ENCODE results near the gene SOD3. TPM values are rescaled to one million over a fixed set of nuclear protein-coding genes. Genes with fewer than 3 reads are reported as not detected.

Gene SOD3
- total RNA-seq, 2 donors from 2014 or later: not detected

DNA sequence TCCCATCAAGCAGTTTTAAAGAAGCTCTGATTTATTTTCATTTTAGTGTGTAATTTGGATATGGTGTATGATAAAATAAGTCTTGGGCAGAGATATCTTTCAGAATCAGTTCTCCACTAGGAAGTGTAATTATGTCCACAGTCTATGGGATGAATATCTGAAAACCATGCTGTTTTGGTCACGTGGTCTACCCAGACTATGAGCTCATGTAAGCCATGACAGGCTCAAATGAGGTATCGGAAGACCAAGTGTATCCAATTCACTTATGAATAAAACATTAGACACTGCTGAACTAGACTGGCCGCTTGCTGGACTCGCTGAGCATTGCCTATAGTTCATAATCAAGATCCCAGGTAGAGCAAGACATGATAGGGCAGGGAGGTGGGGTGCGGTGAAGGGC is 50.5 kb downstream of the SOD3 start:
- no peaks in the 10 kb centered on the region for H3K9me3 Mint-ChIP-seq
- DNase-seq (ENCODE audit: low spot score in 2 of 2) (no peak), ATAC-seq (no peak)
- H3K36me3 Mint-ChIP-seq: no peaks in the 10 kb centered on the region
- H3K27ac Mint-ChIP-seq: no peak overlapping the region

- Mint-ChIP-seq H3K36me3 (no peaks in the 10 kb centered on the region), H3K27ac (no peak overlapping the region), H3K9me3 (no peaks in the 10 kb centered on the region)
- DNase-seq (ENCODE audit: low spot score in 2 of 2) (no peak), ATAC-seq (no peak)
These were observed 51.3 kb downstream of the SOD3 start for GRCh38 chr4:24846716-24847115.

DNA sequence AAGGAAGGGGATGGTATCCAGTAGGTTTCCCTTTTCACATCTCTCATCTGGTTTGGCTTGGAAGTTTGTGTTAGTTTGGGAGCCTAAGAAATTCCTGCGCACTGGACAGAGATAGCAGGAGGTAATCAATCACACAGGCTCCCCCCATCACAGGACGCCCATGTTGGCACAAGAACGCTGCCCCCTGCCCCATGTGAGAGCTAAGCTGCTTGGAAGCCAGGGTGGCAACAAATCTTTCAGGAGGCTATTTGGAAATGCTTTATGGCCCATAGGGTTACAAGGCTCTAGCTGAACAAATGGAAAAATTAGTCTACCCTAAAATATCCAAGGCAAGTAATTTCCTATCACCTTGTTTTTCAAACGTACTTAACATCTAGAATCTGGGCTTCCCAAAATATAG is 54.0 kb downstream of the SOD3 start:
- no peaks in the 10 kb centered on the region for H3K36me3 Mint-ChIP-seq
- ATAC-seq (no peak), DNase-seq (ENCODE audit: low spot score in 2 of 2) (no peak)
- H3K9me3 Mint-ChIP-seq: no peaks in the 10 kb centered on the region
- H3K27ac Mint-ChIP-seq: no peak overlapping the region

DNA sequence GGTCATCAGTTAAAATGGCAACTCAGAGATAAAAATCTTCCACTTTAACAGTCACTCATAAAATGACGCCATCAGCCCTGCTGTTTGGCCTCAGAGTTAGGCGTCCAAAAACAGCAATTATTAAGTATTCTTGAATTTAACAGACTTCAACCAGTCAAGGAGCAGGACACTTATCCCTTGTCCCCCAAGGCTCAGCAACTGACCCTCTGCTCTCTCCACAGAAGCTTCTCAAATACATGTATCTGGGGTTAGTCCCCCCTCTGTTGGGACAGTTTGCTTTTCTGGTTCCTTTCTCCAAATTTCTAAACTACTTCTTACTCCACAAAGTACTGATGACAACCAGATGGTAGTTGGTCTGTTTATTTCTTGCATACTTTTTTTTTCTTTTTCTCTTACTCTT is 54.4 kb downstream of the SOD3 start:
- Mint-ChIP-seq H3K9me3 (no peaks in the 10 kb centered on the region), H3K27ac (no peak overlapping the region), H3K36me3 (no peaks in the 10 kb centered on the region)
- ATAC-seq (no peak), DNase-seq (ENCODE audit: low spot score in 2 of 2) (no peak)

Other genes with a start within 250 kb of the SOD3 start
- 100 to 1,000 TPM; 204 to 221 TPM for gene DHX15, start 211.0 kb upstream of the SOD3 start, total RNA-seq
- under 1 TPM; 0.31 to 0.61 TPM for gene CCDC149, start 117.5 kb downstream of the SOD3 start, total RNA-seq
- not detected for gene LGI2, start 235.4 kb downstream of the SOD3 start, total RNA-seq